GM08714 (cell line): ENCODE data around the gene TOM1.

Experiments
- H3K4me3 ChIP-seq: fragments of 200-500 bp; sonication (Bioruptor generic); 2 replicates; pipeline ENCODE4 v1.5.1; 2014; ENCODE audit warnings: mild to moderate bottlenecking, low read length, inconsistent platforms
- ZNF274 ChIP-seq: IDR thresholded peaks from 2 replicates; pipeline ENCODE4 v1.6.1; 2012; ENCODE audit warnings: mild to moderate bottlenecking, low read depth, low read length

TOM1 gene

DNA sequence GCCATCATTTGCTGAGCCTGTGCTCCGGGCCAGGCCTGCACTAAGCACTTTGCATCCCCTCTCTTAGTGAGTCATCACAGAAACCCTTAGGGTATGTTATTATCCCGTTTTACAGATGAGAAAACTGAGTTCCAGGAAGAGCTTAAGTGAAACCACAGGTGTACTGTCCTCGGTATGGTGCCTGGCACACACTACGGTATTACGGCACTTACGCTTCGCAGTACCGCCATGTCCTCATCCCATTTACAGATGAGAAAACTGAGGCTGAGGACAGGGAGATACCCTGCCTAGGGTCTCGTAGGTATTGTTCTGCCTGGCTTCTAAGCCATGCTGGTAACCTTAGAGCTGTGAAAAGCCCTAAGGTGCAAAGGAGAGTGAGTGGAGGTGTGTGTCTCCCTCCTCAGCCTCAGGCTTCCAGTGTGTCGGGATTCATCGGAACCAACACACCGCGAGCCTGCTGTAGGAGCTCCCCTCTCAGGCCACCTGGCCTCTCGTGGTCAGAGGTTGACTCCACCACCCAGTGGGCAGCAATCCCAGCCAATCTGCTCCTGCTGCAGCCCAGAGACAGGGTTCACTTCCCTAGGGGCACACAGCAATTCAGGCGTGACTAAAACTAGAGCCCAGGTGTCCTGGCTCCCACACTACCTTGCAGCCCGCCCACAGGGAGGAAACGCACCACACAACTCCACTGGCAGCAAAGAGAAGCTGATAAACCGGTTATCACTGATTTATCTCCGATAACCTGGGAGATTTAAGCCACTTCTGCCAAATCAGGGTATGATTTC is 41.6 kb downstream of the TOM1 start:
- H3K4me3 ChIP-seq: no peak overlapping the region
- no peak for TF ChIP-seq ZNF274

DNA sequence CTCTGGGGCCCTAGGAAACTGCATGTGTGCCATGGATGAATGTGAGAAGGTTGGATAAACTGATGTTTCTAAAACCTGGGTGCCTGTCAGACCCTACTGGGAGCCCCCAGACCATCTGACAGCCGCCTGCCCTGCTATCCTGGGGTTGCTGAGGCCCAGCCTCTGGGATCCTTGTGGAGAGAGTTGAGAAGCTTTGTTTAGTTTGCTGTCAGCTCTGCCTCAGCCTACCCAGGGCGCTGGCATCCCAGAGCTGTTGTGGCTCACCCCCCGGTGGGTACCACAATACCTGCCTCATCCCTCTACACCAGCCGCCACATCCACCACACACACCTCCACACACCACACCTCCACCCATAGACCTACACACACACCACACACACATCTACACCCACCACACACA is 42.7 kb downstream of the TOM1 start:
- TF ChIP-seq ZNF274: no peak
- H3K4me3 ChIP-seq: no peak overlapping the region

DNA sequence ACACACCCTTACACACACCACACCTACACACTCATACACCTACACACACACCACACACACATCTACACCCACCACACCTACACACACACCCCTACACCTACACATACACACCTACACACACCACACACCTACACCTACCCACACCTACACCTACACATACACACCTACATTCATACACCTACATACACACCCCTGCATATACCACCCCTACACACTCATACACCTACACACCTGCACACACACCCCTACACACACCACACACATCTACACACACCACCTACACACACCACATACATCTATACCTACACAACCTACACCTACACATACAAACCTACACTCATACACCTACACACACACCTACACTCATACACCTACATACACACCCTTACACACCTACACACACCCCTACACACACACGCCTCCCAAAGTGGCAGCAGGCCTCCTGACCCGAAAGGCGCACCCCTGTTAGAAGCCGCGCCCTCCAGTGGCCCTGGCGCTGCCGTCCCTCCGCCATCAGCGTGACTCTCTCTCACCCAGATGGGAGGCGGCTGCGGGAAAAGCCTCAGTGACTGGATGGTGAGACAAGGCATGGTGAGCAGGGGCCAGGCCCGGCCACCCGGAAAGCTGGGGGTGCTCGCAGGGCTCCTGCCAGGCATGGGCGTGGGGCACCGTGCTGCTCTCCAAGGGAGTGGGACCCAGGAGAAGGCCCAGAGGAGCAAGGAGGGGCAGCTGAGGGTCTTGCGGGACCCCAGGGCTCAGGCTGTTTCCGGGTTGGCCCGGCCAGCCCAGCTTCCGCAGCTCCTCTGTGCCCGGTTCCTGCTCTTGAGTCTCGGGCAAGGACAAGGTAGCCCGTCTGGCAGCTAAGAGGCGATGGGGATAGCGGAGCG is 44.2 kb downstream of the TOM1 start:
- TF ChIP-seq ZNF274: no peak
- H3K4me3 ChIP-seq: no peak overlapping the region

DNA sequence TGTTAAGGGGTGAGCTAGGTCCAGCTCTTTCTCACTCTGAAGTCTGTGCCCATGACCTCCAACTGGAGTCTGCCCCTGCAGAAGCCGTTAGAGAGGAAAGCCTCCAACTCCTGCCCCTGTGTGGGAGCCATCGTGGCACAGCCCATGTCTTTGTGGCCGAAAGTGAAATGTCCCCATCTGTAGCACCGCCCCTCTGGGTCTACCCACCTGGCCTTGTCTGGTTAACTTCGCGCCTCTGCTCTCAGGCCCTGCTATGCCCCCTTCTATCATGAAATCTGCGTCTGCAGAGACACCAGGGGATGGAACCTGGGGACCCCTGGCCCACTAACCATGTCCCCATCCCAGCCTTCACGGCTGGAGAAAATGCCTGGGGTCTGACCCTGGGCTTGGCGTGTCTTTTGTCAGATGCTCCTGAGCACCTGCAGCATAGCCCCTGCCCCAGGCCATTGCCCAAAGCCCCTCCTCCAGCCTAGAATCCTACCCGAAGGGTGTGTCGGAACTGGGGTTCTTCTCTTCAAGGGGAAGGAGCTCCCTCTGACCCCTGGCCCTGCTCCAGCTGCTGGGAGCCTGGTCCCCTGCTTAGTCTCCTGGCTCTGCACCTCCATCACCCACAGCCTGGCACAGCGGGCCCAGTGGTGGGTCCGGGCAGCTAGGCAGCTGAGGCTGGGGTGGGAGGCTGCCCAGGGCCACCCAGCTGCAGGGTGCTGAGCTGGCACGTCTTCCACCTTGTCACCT is 45.4 kb downstream of the TOM1 start:
- TF ChIP-seq ZNF274: no peak
- H3K4me3 ChIP-seq: no peak overlapping the region

DNA sequence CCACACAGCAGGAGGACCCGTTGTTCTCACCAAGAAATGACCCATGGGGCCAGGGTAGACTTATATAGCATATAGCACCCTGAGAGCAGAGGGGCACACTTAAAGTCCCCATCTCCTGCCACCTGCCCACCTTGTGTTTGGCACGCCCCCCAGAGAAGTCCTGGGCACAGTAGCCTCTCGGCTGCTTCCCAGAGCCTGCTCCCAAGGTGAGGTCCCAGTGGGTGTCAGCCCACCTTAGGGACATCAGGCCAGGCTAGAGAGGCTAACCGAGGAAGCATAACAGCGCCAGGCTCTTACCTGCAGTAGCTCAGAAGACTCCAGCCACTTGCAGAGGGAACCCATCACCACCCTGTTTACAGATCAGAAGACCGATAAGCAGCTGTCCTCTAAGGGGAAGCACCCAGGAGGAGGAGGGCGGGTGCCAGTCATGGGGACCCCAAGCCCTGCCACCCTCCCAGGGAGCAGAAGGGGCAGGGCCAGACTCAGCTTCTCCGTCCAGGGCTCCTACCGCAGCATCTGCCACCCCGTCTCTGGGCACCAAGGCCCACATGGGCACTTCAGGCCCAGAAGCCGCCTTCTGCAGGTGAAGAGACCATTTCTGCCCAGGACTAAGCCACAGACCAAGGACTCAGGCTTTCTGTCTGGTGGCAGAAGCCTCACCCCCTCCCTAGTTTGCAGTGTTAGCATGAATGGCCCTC is 46.3 kb downstream of the TOM1 start:
- TF ChIP-seq ZNF274: no peak
- H3K4me3 ChIP-seq: no peak overlapping the region

DNA sequence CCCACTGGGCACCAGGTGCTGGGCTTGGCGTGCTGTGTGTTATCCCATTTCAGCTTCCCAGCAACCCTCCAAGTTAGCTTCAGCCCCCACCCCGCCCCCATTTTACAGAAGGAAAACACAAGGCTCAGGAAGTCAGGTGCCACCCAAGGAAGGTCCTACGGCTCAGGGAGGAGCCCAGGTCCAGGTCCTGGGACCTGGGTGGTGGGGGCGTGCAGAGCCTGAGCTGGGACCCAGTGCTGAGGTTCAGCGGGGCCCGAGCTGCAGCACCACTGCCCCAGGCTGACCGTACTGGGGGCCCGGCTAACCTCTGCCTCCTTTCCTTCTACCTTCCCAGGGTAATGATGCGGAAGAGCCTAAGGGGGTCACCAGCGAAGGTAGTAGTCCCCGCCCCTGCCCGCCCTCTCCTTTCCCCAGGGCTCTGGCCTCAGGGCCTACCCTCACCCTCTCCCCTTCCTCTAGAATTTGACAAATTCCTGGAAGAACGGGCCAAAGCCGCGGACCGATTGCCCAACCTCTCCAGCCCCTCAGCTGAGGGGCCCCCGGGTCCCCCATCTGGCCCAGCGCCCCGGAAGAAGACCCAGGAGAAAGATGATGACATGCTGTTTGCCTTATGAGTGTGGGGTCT is 47.0 kb downstream of the TOM1 start:
- TF ChIP-seq ZNF274: no peak
- no peak overlapping the region for H3K4me3 ChIP-seq

DNA sequence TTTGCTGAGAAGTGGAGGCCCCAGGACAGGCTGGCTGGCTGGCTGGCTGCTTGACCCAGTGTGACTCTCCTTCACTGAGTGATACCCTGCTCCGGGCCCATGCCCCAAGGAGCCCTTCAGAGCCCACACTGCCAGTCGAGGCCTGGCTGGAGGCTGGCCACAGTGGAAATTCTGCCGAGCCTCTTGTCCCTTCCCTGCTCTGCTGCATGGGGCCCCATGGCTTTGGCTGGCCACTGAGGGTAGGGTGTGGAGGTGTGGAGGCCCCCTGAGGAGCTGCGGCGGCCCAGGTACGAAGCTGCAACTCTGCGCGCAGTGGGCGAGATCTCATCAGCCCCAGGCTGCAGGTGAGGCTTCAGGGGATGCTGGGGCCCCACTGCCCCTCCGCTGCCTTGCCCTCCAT is 47.8 kb downstream of the TOM1 start:
- no peak overlapping the region for H3K4me3 ChIP-seq
- no peak for TF ChIP-seq ZNF274

DNA sequence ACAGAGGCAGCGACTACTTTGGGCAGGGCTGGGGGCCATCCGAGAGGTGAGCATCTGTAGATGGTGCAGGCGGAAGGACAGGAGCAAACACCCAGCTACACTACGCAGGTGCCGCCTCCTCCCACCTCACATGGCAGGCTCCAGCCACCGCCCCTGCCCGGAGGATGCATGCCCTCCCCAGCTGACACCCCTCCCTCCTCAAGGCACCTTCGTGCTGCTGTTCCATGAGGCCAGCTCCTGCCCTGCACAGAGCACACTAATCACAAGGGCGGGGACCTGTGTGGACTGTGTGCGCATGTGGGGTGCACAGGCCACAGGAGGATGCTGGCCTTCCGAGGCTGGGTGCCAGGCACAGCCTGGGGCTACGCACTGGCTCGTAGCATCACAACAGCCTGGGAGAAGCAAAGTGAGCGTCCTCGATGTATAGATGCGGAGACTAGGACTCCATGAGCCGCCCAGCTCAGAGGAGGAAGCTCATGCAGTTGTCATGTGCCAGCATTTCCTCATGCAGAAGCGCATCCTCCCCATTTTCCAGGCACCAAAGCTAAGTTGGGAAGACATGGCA is 48.4 kb downstream of the TOM1 start:
- no peak for TF ChIP-seq ZNF274
- H3K4me3 ChIP-seq: no peak overlapping the region

DNA sequence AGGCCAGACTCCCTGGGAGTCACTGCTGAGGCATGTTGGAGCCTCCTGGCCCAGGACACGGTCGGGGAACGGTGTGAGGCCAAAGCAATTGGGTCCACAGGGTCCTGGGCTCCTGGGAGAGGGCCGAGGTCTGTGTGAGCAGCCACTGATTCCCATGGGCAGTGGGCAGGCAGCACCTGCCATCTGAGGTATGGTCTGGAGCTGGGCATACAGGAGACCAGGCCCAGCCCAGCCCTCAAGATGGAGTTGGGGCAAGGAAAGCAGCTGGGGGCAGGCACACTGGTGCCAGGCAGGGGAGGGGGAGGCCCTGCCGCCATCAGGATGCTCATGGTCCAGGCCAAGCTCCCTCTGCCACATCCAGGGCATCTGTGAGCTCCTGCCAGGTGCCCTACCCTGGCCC is 49.0 kb downstream of the TOM1 start:
- TF ChIP-seq ZNF274: no peak
- no peak overlapping the region for H3K4me3 ChIP-seq

DNA sequence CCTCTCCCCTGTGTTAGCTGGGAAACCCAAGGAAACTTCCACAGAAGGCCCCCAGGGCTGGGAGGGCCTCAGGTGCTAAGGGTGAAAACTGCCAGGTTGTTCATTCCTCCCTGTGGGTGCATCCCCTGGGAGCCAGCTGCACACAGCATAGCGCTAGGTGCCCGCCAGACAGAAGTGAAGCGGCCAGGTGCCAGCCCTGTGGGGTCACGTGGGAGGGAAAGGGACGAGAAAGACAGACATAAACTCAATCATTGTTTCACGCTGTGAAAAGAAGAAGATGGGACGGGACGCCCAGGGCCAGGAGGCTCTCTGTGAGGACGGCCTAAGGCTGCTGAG is 49.6 kb downstream of the TOM1 start:
- TF ChIP-seq ZNF274: no peak
- no peak overlapping the region for H3K4me3 ChIP-seq

DNA sequence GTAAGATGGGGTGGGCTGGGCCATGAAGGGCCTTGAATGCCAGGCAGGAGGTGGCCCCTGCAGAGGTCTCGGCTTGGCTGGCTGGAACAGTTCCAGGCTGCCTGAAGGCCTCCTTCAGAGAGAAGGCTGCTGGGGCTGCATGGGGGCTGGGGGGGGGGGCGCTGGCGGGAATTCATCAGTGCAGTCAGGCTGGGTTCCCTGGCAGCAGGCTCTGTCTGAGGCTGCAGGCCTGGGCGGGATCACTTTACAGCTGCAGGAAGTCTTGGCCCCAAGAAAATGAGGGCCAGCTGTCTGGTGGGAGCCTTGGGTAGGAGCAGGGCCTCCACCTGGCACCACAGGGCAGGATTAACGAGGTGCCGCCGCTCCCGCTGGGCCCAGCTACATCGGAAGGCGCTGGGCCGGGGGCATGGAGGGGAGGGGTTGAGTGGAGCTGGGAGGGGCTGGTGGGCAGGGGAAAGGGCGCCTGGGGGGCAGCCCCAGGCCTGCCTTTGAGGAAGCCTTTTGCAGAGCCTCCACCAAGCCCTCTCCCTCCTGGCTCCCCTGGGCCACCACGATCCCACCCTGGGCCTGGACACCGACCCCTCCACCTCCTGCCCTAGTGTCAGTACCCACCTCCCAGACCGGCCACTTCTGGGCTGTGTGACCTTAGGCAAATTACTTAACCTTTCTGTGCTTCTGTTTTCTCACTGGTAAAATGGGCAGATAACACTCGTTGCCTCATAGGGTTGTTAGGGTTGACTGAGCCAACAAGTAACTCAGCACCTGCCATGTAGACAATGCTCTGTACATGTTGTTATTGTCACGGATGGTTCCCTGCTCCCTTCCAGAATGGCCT is 50.2 kb downstream of the TOM1 start:
- H3K4me3 ChIP-seq: no peak overlapping the region
- TF ChIP-seq ZNF274: no peak

DNA sequence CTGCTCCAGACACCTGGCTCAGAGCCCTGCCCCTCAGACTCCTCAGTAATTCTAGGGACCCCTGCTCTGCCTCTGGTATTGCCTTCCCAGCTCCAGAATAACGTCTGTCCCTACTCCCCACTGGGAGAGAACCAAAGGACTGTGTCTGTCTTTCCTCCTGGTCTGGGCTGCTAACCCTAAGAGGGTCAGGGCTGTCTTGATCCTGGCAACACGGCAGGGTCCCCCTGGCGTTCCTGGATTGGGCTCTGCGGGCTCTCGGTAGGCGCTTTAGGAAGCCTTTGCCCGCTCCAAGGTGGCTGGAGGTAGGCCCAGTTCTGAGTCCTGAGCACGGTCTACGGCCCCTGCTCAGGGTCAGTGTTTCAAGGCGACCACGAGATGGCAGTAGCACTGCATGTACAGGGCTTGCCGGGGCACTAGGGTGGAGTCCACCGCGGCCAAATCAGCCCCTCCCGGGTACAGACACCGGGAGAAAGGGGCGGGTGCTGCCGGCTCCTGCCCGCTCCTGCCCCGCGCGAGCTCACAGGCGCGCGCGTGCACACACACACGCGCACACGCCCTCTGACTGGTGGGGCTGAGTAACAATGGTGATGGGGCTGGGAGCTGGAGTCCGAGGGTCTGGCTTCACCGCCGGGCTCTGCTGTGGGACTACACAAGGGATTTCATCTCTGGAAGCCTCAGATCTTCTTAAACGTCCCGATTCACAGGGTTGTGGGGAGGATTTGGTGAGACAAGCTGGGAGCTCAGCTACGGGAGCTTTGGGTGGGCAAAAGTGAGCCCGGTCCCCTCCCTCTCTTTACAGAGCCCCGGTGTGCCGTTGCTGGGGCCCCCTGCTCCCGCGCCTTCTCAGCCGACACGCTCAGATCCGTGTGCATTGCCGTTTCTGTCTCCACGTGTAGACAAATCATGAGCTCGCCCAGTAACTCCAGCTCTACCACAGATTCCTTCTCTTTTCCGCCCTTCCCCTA is 51.1 kb downstream of the TOM1 start:
- H3K4me3 ChIP-seq: peak overlapping the region; percentile 22; the same call in 1 of the 2 replicates
- TF ChIP-seq ZNF274: no peak
